ENCODE data around the gene CLSTN1.

DNA sequence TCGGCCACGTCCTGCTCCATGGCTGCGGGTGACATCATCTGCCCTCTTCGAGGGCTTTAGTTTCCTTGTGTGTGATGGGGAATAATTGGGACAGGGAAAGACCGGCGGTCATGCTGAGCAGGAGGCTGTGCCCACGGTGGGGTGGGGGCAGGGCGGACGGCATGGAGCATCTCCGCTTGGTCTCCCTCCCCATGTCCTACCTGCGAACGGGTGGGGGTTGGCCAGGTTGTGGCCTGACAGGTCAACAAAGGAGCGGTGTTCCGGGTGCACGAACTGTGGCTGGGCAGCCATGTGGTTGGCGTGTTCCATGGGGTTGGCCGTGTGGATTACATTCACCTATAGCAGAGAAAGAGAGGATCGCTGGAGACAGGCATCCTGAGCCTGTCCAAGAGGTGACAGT is 92.2 kb downstream of the CLSTN1 start:
- TF ChIP-seq, protein P1, sequence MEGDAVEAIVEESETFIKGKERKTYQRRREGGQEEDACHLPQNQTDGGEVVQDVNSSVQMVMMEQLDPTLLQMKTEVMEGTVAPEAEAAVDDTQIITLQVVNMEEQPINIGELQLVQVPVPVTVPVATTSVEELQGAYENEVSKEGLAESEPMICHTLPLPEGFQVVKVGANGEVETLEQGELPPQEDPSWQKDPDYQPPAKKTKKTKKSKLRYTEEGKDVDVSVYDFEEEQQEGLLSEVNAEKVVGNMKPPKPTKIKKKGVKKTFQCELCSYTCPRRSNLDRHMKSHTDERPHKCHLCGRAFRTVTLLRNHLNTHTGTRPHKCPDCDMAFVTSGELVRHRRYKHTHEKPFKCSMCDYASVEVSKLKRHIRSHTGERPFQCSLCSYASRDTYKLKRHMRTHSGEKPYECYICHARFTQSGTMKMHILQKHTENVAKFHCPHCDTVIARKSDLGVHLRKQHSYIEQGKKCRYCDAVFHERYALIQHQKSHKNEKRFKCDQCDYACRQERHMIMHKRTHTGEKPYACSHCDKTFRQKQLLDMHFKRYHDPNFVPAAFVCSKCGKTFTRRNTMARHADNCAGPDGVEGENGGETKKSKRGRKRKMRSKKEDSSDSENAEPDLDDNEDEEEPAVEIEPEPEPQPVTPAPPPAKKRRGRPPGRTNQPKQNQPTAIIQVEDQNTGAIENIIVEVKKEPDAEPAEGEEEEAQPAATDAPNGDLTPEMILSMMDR (IDR thresholded peaks at IDR 0.05), result no peak
- TF ChIP-seq EZH2 (IDR thresholded peaks at IDR 0.05), result no peak

Measured in neural progenitor cell (in vitro differentiated cells).